B cell (primary cell): ENCODE results near the gene ADAR.

Experiments used
- EZH2 ChIP-seq: IDR thresholded peaks from 2 replicates; pipeline ENCODE4 v1.6.1; 2012; ENCODE audit warnings: borderline replicate concordance, low read depth, mild to moderate bottlenecking, moderate library complexity, low read length; ENCODE audit not compliant: insufficient read depth, poor library complexity, severe bottlenecking
- TF ChIP-seq, protein P1 (sequence below): fragments of 200-600 bp; IDR thresholded peaks from one replicate; pipeline ENCODE4 v1.8.0; 2022; ENCODE audit warnings: antibody characterized with exemption, mild to moderate bottlenecking

DNA sequence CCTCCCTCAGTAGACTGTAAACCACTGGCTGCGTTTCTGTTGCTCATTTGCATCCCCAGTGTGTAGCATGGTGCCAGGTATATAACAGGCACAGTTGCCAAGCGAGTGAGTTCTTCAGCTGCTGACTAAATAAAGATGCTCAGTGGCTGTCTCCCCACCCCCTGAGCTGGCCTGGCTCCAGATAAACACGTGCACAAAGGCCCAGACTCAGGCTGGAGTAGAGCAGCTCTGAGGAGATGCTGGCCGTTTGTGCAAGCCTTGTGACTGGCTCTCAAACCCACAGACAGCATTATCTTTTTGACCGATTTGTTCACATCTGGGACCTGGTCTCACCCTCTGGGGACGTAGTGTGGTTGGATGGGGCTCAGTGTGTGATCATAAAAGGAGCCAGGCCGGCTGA is 33.3 kb downstream of the ADAR start:
- no peak for TF ChIP-seq EZH2
- TF ChIP-seq, protein P1, sequence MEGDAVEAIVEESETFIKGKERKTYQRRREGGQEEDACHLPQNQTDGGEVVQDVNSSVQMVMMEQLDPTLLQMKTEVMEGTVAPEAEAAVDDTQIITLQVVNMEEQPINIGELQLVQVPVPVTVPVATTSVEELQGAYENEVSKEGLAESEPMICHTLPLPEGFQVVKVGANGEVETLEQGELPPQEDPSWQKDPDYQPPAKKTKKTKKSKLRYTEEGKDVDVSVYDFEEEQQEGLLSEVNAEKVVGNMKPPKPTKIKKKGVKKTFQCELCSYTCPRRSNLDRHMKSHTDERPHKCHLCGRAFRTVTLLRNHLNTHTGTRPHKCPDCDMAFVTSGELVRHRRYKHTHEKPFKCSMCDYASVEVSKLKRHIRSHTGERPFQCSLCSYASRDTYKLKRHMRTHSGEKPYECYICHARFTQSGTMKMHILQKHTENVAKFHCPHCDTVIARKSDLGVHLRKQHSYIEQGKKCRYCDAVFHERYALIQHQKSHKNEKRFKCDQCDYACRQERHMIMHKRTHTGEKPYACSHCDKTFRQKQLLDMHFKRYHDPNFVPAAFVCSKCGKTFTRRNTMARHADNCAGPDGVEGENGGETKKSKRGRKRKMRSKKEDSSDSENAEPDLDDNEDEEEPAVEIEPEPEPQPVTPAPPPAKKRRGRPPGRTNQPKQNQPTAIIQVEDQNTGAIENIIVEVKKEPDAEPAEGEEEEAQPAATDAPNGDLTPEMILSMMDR, result no peak
